Lower leg skin (tissue), 4 donors: ENCODE data around the gene ARHGEF10L. TPM values are rescaled to one million over a fixed set of nuclear protein-coding genes. Genes with fewer than 3 reads are reported as not detected.
"Not testable (repeated sequence)": the region's sequence is repeated elsewhere in the genome, so short reads cannot be mapped to it uniquely, and the experiment has no call there.

Experiments
- DNase-seq, 2 donors: peaks; one replicate each; pipeline ENCODE4 v3.0.0-alpha.2; 2019; ENCODE audit warnings: low spot score in 2 of 2
- H3K4me3 ChIP-seq: fragments of 200-600 bp; sonication (generic); 2 replicates; pipeline ENCODE4 v1.5.1; 2017; ENCODE audit warnings: mild to moderate bottlenecking, low read depth; ENCODE audit not compliant: poor library complexity, severe bottlenecking
- POLR2A ChIP-seq, 2 donors: fragments of 450-650 bp; IDR thresholded peaks; one replicate each; pipeline ENCODE4 v1.6.1; 2016 to 2017; ENCODE audit warnings: antibody characterized with exemption in 2 of 2, mild to moderate bottlenecking in 1 of 2, moderate library complexity in 1 of 2
- WGBS, 2 donors: methylation state at CpG; one replicate each; pipeline ENCODE4 v1.1.5; 2018; 5-methylcytosine and 5-hydroxymethylcytosine counted together
- intact Hi-C: fragments of 100-400 bp; cut with DNase I; formaldehyde crosslinking; loops from one replicate; pipeline ENCODE4 v1.15.0; 2023; ENCODE audit warnings: low total_unique reads
- total RNA-seq, 4 donors: library from RNA; depleted of rRNA; stranded (reverse); fragments of >200 nt; gene quantifications; one replicate each; pipeline ENCODE4 v1.1.0, GENCODE V29; 2016
- TF ChIP-seq, protein P1 (sequence below), 3 donors: fragments of 450-650 bp; IDR thresholded peaks; one replicate each; pipeline ENCODE4 v1.5.1; 2016; ENCODE audit warnings: antibody characterized with exemption in 3 of 3, mild to moderate bottlenecking in 3 of 3, moderate library complexity in 2 of 3

ARHGEF10L gene
- total RNA-seq, 4 donors from 2014 or later = 95.1 to 125 (median 114) TPM

DNA sequence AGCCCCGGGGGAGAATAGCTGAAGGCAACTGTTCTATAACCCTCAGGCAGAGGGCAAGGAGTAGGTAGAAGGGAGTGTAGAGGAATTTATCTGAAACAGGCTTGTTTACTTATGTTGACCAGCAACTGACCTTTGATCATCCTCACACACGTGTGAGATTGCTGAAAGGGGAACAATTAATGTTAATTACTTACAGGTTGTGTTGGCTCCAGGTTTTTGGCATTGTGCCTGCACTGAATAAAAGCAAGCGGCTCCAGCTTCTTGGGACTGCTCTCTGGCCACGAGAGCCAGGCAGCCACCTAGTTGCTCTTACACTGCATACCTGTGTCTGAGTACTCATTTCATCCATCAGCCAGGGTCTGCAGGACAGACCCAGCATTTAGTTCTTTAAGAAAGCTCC is 41.3 kb upstream of the ARHGEF10L start:
- TF ChIP-seq POLR2A (IDR thresholded peaks at IDR 0.05) = no peak
- TF ChIP-seq, protein P1, sequence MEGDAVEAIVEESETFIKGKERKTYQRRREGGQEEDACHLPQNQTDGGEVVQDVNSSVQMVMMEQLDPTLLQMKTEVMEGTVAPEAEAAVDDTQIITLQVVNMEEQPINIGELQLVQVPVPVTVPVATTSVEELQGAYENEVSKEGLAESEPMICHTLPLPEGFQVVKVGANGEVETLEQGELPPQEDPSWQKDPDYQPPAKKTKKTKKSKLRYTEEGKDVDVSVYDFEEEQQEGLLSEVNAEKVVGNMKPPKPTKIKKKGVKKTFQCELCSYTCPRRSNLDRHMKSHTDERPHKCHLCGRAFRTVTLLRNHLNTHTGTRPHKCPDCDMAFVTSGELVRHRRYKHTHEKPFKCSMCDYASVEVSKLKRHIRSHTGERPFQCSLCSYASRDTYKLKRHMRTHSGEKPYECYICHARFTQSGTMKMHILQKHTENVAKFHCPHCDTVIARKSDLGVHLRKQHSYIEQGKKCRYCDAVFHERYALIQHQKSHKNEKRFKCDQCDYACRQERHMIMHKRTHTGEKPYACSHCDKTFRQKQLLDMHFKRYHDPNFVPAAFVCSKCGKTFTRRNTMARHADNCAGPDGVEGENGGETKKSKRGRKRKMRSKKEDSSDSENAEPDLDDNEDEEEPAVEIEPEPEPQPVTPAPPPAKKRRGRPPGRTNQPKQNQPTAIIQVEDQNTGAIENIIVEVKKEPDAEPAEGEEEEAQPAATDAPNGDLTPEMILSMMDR (IDR thresholded peaks at IDR 0.05) = no peak
- DNase-seq = no peak
- 33 to 36% methylated on average over 4 of the region's 4 CpGs for WGBS, 2 donors
- H3K4me3 ChIP-seq = no peak overlapping the region
- intact Hi-C loops = no loop called here

DNA sequence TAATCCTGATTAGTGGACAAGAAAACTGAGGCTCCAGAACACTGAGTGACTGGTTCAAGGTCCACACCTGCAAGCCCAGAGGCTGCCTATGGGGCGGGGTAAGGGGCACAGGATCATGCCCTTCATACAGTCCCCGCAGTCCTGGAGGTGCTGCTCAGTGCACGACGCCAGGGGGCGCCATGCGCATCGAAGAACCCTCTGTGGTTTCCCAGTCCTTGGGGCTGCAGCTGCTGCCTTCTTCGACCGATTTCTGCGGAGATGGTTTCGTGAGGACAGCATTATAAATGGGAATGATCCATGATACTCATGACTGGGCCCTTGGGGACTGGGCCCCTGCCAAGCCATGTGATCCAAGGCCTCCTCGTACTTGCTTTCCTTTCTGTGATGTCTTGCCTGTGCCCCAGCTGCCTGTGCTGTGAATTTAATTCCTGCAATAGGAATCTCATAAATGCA is 37.1 kb upstream of the ARHGEF10L start:
- DNase-seq = peak; percentile 89 to 97

DNA sequence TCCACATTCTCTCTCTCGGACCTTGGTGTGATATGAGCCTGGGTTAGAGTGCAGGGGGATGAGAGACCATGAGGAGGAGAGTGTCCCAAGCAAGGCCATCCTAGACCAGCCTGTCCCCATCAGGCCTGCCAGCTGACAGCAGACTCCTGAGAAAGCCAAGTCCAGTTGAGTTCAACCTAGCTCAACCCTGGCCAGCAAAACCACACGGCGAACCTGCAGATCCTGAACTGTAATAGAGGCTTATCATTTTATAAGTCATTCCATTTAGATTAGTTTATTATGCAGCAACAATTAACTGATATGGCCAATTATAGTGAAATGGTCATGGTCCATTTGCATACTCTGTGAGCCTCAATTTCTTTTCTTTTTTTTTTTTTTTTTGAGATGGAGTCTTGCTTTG is 36.4 kb upstream of the ARHGEF10L start:
- TF ChIP-seq, protein P1 (IDR thresholded peaks at IDR 0.05) = no peak
- TF ChIP-seq POLR2A (IDR thresholded peaks at IDR 0.05) = no peak
- WGBS, 2 donors = 82% methylated on average over 3 of the region's 3 CpGs
- intact Hi-C loops = loop anchor here (5.0 kb wide), 1 partner anchor 104 kb away; no protein-coding TSS in a partner anchor
- DNase-seq = no peak
- H3K4me3 ChIP-seq = no peak overlapping the region

More for the DNA sequence above, 37.1 kb upstream of the ARHGEF10L start:
- no peak overlapping the region for H3K4me3 ChIP-seq
- intact Hi-C loops = loop anchor here (5.0 kb wide), 1 partner anchor 105 kb away; no protein-coding TSS in a partner anchor
- 2 to 4% methylated on average over 5 to 11 of the region's 12 CpGs for WGBS, 2 donors
- TF ChIP-seq POLR2A (IDR thresholded peaks at IDR 0.05) = no peak
- TF ChIP-seq, protein P1 (IDR thresholded peaks at IDR 0.05) = peak in 1 of 3 donors; percentile 78

DNA sequence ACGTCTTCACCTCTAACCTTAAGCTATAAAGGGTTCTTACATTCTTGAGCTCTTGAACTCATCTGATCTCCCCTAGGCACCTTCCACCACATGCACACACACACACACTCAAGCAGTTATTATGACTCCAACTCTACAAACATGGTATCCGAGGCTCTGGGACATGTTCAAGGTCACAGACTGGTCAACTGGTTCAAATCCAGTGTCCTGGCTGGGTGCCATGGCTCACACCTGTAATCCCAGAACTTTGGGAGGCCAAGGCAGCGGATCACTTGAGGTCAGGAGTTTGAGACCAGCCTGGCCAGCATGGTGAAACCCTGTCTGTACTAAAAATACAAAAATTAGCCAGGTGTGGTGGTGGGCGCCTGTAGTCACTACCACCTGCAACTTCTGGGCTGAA is 32.3 kb upstream of the ARHGEF10L start:
- DNase-seq, intact Hi-C loops, H3K4me3 ChIP-seq: not testable (repeated sequence)
- 80% methylated on average over 4 of the region's 4 CpGs for WGBS, 2 donors

DNA sequence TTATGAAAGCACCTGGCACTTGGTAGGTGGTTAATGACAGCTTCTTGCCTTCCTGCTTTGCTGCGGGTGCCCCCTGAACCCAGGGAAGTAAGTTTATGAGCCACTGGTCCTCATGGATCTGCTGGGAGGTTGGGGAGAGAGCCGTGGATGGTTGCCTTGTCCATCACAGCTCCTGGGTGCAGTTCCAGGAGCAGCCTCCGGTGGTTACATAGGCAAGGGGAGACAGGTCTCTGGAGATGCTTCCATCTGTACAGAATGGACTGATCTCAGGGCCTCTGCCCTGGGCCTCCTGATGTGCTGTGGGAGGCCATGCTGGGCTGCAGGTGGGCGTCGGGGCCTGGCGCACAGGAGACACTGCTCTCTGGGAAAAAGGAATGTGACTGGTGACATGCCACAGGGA is 31.6 kb upstream of the ARHGEF10L start:
- DNase-seq = no peak
- H3K4me3 ChIP-seq = no peak overlapping the region
- intact Hi-C loops = no loop called here
- WGBS, 2 donors = 81 to 92% methylated on average over 6 of the region's 6 CpGs
- TF ChIP-seq POLR2A (IDR thresholded peaks at IDR 0.05) = no peak
- TF ChIP-seq, protein P1 (IDR thresholded peaks at IDR 0.05) = no peak

DNA sequence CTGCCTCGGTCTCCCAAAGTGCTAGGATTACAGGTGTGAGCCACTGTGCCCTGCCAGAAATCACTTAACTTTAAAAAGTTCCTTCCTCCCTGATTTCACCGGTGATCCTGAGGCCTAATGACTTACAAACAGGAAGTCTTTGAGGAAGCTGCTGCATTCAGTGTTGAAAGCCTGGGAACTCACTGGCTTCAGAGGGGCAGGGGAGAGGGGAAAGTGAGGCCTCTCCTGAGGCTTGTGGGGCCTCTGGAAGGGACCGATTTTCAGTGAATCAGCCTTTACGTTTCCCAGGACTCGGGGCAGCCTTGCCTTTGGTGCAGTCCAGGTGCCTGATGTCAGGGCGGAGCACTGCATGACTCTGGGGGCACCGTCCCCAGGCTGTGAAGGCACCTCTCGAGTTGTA is 30.1 kb upstream of the ARHGEF10L start:
- DNase-seq = no peak
- 68 to 70% methylated on average over 8 of the region's 8 CpGs for WGBS, 2 donors
- no peak overlapping the region for H3K4me3 ChIP-seq
- intact Hi-C loops = no loop called here
- TF ChIP-seq, protein P1 (IDR thresholded peaks at IDR 0.05) = no peak
- no peak for TF ChIP-seq POLR2A (IDR thresholded peaks at IDR 0.05)
